ENCODE data around the gene PTCD2.

- no peak for TF ChIP-seq CTCF (IDR thresholded peaks at IDR 0.05; ENCODE audit: low read depth, low read length, poor library complexity, severe bottlenecking)
- no peak for TF ChIP-seq EZH2phosphoT487 (IDR thresholded peaks at IDR 0.05; ENCODE audit: borderline replicate concordance, low read length)
Measured at GRCh38 chr5:72393052-72393451, 72.9 kb downstream of the PTCD2 start.

Measured in DOHH2 (cell line).